GM19238 (cell line): ENCODE measurements around the gene RHNO1.
A peak's percentile ranks its signal among the peaks of the same experiment; 100 is the strongest.

ENCODE experiments used
- DNase-seq: peaks from one replicate; pipeline ENCODE4 v3.0.0; 2011; ENCODE audit warnings: low spot score; ENCODE audit not compliant: insufficient read length

The RHNO1 gene

GRCh38 chr12:2877047-2877952 lies at the start of gene RHNO1, which contains the start of gene FOXM1:
Gene RHNO1, plus strand, starts transcription at chr12:2877223. Its CDS starts 8,144 bp downstream, at chr12:2885367.
Gene FOXM1, minus strand, starts transcription at chr12:2877174. Its CDS starts 2,696 bp downstream, at chr12:2874478.
- DNase-seq, result peak; percentile 94

- no peak for DNase-seq
These were observed 47.7 kb upstream of the RHNO1 start for GRCh38 chr12:2829275-2829674.

GRCh38 chr12:2832550-2833127 lies 44.4 kb upstream of the RHNO1 start:
- DNase-seq, result no peak

GRCh38 chr12:2833327-2833726 lies 43.7 kb upstream of the RHNO1 start:
- DNase-seq, result no peak

- no peak for DNase-seq
These were observed 43.2 kb upstream of the RHNO1 start for GRCh38 chr12:2833810-2834209.

GRCh38 chr12:2834581-2835491 lies 42.2 kb upstream of the RHNO1 start, which contains the start of gene NRIP2:
Gene NRIP2, minus strand, starts transcription at chr12:2835035. Its CDS starts 52 bp downstream, at chr12:2834983.
- no peak for DNase-seq

- no peak for DNase-seq
These were observed 41.2 kb upstream of the RHNO1 start for GRCh38 chr12:2835691-2836403.

GRCh38 chr12:2836574-2836973 lies 40.4 kb upstream of the RHNO1 start:
- no peak for DNase-seq

- no peak for DNase-seq
These were observed 35.9 kb upstream of the RHNO1 start for GRCh38 chr12:2841056-2841650.

- DNase-seq, result no peak
These were observed 34.1 kb upstream of the RHNO1 start for GRCh38 chr12:2842948-2843347.

GRCh38 chr12:2844786-2845185 lies 32.2 kb upstream of the RHNO1 start:
- no peak for DNase-seq

GRCh38 chr12:2845280-2845679 lies 31.7 kb upstream of the RHNO1 start:
- no peak for DNase-seq

- DNase-seq, result no peak
These were observed 25.1 kb upstream of the RHNO1 start for GRCh38 chr12:2851931-2852330.

GRCh38 chr12:2853626-2854025 lies 23.4 kb upstream of the RHNO1 start:
- no peak for DNase-seq

- DNase-seq, result no peak
These were observed 22.2 kb upstream of the RHNO1 start for GRCh38 chr12:2854669-2855453.

GRCh38 chr12:2855546-2855945 lies 21.5 kb upstream of the RHNO1 start:
- DNase-seq, result no peak

- DNase-seq, result no peak
These were observed 21.0 kb upstream of the RHNO1 start for GRCh38 chr12:2856051-2856450.

- DNase-seq, result no peak
These were observed 20.0 kb upstream of the RHNO1 start, which contains the start of gene TEX52 for GRCh38 chr12:2857021-2857431. Gene TEX52, minus strand, starts transcription at chr12:2857039. Its CDS starts 13 bp downstream, at chr12:2857026.

- no peak for DNase-seq
These were observed 19.4 kb upstream of the RHNO1 start for GRCh38 chr12:2857576-2857975.

- DNase-seq, result no peak
These were observed 18.7 kb upstream of the RHNO1 start for GRCh38 chr12:2858334-2858733.
